NB4 (cell line): ENCODE results near the gene ARRDC5.

ENCODE experiments used
- DNase-seq: peaks from one replicate; pipeline ENCODE4 v3.0.0; 2010; ENCODE audit warnings: low read depth
- H3K4me3 ChIP-seq: one replicate; pipeline ENCODE4 v1.5.1; 2011; ENCODE audit warnings: mild to moderate bottlenecking, low read depth, low read length, moderate library complexity
- MYC ChIP-seq: IDR thresholded peaks from 2 replicates; pipeline ENCODE4 v1.6.1; 2011; ENCODE audit warnings: low read depth, low read length
- POLR2A ChIP-seq: IDR thresholded peaks from 2 replicates; pipeline ENCODE4 v1.6.1; 2011; ENCODE audit warnings: mild to moderate bottlenecking; ENCODE audit not compliant: insufficient read length; ENCODE audit errors: extremely low read depth
- TF ChIP-seq, protein P1 (sequence below): IDR thresholded peaks from 2 replicates; pipeline ENCODE4 v1.6.1; 2011; ENCODE audit warnings: low read depth, low read length
- TF ChIP-seq, protein P2 (sequence below): IDR thresholded peaks from one replicate; pipeline ENCODE4 v1.5.1; 2012; ENCODE audit warnings: low read depth, low read length

The ARRDC5 gene

DNA sequence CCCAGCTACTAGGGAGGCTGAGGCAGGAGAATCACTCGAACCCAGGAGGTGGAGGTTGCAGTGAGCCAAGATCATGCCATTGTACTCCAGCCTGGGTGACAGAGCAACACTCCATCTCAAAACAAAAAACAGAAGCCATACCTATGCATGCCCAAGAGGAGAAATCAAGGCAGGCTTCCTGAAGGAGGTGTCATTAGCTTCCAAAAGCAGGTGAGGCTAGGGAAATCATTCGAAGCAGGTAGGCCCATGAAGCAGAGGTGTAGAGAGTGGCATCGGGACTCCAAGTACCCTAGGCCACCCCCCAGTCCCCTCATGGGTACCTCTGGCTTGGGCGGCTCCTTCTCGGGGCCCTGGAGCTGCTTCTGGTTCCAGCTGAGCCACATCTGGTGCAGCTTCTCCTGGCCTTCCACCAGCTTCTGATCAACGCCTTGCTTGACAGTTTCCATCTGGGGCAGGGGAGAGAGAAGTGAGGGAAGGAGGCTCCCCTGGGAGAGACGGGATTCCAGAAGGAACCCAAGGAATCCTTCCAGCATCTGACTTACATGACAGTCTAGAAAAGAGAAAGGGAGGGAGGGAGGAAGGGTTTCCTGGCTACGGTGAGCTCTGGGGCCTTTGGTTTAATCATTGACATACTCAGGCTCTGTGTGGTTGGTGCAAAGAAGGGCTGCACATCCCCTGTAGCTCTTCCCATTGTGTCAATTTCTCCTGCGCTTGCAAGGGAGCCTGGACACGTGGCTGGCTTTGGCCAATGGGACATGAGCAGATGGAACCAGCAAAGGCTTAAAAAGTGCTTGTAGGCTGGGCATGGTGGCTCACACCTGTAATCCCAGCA is 58.1 kb downstream of the ARRDC5 start:
- H3K4me3 ChIP-seq = no peak overlapping the region
- TF ChIP-seq POLR2A = no peak
- TF ChIP-seq, protein P1, sequence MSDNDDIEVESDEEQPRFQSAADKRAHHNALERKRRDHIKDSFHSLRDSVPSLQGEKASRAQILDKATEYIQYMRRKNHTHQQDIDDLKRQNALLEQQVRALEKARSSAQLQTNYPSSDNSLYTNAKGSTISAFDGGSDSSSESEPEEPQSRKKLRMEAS = no peak
- no peak for TF ChIP-seq MYC
- no peak for DNase-seq

- no peak for DNase-seq
- TF ChIP-seq MYC = no peak
- TF ChIP-seq, protein P2, sequence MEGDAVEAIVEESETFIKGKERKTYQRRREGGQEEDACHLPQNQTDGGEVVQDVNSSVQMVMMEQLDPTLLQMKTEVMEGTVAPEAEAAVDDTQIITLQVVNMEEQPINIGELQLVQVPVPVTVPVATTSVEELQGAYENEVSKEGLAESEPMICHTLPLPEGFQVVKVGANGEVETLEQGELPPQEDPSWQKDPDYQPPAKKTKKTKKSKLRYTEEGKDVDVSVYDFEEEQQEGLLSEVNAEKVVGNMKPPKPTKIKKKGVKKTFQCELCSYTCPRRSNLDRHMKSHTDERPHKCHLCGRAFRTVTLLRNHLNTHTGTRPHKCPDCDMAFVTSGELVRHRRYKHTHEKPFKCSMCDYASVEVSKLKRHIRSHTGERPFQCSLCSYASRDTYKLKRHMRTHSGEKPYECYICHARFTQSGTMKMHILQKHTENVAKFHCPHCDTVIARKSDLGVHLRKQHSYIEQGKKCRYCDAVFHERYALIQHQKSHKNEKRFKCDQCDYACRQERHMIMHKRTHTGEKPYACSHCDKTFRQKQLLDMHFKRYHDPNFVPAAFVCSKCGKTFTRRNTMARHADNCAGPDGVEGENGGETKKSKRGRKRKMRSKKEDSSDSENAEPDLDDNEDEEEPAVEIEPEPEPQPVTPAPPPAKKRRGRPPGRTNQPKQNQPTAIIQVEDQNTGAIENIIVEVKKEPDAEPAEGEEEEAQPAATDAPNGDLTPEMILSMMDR = no peak
- TF ChIP-seq POLR2A = no peak
- TF ChIP-seq, protein P1 = no peak
- no peak overlapping the region for H3K4me3 ChIP-seq
Measured at GRCh38 chr19:4843647-4843965, 59.1 kb downstream of the ARRDC5 start.
